ENCODE measurements around the gene PSMD13. TPM values are rescaled to one million over a fixed set of nuclear protein-coding genes. Genes with fewer than 3 reads are reported as not detected.
"Not testable (repeated sequence)": the region's sequence is repeated elsewhere in the genome, so short reads cannot be mapped to it uniquely, and the experiment has no call there.

Gene PSMD13
- total RNA-seq, 4 donors from 2014 or later: 64.7 to 111 (median 77.7) TPM

- intact Hi-C loops (cut with DNase I): no loop called here
- DNase-seq: no peak
- no peaks in the 10 kb centered on the region for H3K9me3 ChIP-seq
- peaks cover 17 to 22% of the 10 kb centered on the region in 2 donors for H3K36me3 ChIP-seq
- H3K27me3 ChIP-seq: no peaks in the 10 kb centered on the region
- TF ChIP-seq CTCF (IDR thresholded peaks at IDR 0.05): no peak
- no peak for TF ChIP-seq POLR2A (IDR thresholded peaks at IDR 0.05)
- 93% methylated on average over 29 of the region's 29 CpGs for WGBS, 2 donors
- no peak overlapping the region for H3K27ac ChIP-seq
- no peak overlapping the region for H3K4me3 ChIP-seq (replicated peaks in 1 of 3)
- H3K4me1 ChIP-seq: no peaks in the 10 kb centered on the region
Observed at GRCh38 chr11:218815-219593, 17.8 kb upstream of the PSMD13 start.

GRCh38 chr11:220641-221215 lies 16.0 kb upstream of the PSMD13 start:
- H3K36me3 ChIP-seq; intact Hi-C loops (cut with DNase I); H3K27ac ChIP-seq; H3K27me3 ChIP-seq; H3K9me3 ChIP-seq; DNase-seq; H3K4me1 ChIP-seq; H3K4me3 ChIP-seq (replicated peaks in 1 of 3): not testable (repeated sequence)
- WGBS, 2 donors: 90 to 93% methylated on average over 3 of the region's 3 CpGs

GRCh38 chr11:221539-221938 lies 15.2 kb upstream of the PSMD13 start:
- H3K9me3 ChIP-seq: no peaks in the 10 kb centered on the region
- H3K36me3 ChIP-seq: peaks cover 0 to 7% of the 10 kb centered on the region in 2 donors
- no peaks in the 10 kb centered on the region for H3K4me1 ChIP-seq
- TF ChIP-seq POLR2A (IDR thresholded peaks at IDR 0.05): no peak
- no peak for TF ChIP-seq CTCF (IDR thresholded peaks at IDR 0.05)
- WGBS, 2 donors: 85 to 95% methylated on average over 7 of the region's 7 CpGs
- H3K27ac ChIP-seq: no peak overlapping the region
- intact Hi-C loops (cut with DNase I): no loop called here
- H3K4me3 ChIP-seq (replicated peaks in 1 of 3): no peak overlapping the region
- no peak for DNase-seq
- H3K27me3 ChIP-seq: no peaks in the 10 kb centered on the region

GRCh38 chr11:221998-222789 lies 14.6 kb upstream of the PSMD13 start:
- no peak overlapping the region for H3K27ac ChIP-seq
- H3K9me3 ChIP-seq: no peaks in the 10 kb centered on the region
- DNase-seq: no peak
- H3K27me3 ChIP-seq: no peaks in the 10 kb centered on the region
- H3K36me3 ChIP-seq: peaks cover 0 to 7% of the 10 kb centered on the region in 2 donors
- no peaks in the 10 kb centered on the region for H3K4me1 ChIP-seq
- TF ChIP-seq CTCF (IDR thresholded peaks at IDR 0.05): no peak
- no peak for TF ChIP-seq POLR2A (IDR thresholded peaks at IDR 0.05)
- 95 to 97% methylated on average over 14 of the region's 14 CpGs for WGBS, 2 donors
- intact Hi-C loops (cut with DNase I): no loop called here
- no peak overlapping the region for H3K4me3 ChIP-seq (replicated peaks in 1 of 3)

GRCh38 chr11:223026-223789 lies 13.6 kb upstream of the PSMD13 start:
- Histone ChIP-seq H3K27me3 (no peaks in the 10 kb centered on the region), H3K4me3 (replicated peaks in 1 of 3) (no peak overlapping the region), H3K36me3 (peaks cover 0 to 7% of the 10 kb centered on the region in 2 donors), H3K9me3 (no peaks in the 10 kb centered on the region), H3K27ac (no peak overlapping the region), H3K4me1 (no peaks in the 10 kb centered on the region)
- WGBS, 2 donors: 89 to 91% methylated on average over 16 of the region's 16 CpGs
- intact Hi-C loops (cut with DNase I): no loop called here
- no peak for TF ChIP-seq CTCF (IDR thresholded peaks at IDR 0.05)
- no peak for TF ChIP-seq POLR2A (IDR thresholded peaks at IDR 0.05)
- no peak for DNase-seq
